Muscle layer of duodenum (tissue), 2 donors: Measurements from ENCODE around the gene IQCB1.
A peak's percentile ranks its signal among the peaks of the same experiment; 100 is the strongest.
"Not testable (repeated sequence)": the region's sequence is repeated elsewhere in the genome, so short reads cannot be mapped to it uniquely, and the experiment has no call there.

Experiments used
- H3K27ac ChIP-seq: one replicate; pipeline ENCODE4 v1.7.0; 2013; ENCODE audit warnings: mild to moderate bottlenecking, low read length
- H3K27me3 ChIP-seq: one replicate; pipeline ENCODE4 v1.7.0; 2013; ENCODE audit warnings: low read depth, mild to moderate bottlenecking, control low read depth, low read length
- H3K36me3 ChIP-seq, 2 donors: one replicate each; pipeline ENCODE4 v1.7.0; 2013; ENCODE audit warnings: low read length in 2 of 2, control low read depth in 1 of 2, mild to moderate bottlenecking in 1 of 2; ENCODE audit not compliant: insufficient read depth in 2 of 2, control insufficient read depth in 1 of 2
- H3K4me1 ChIP-seq, 2 donors: one replicate each; pipeline ENCODE4 v1.7.0; 2013; ENCODE audit warnings: low read length in 2 of 2, mild to moderate bottlenecking in 2 of 2, control low read depth in 1 of 2, moderate library complexity in 1 of 2; ENCODE audit not compliant: insufficient read depth in 2 of 2, control insufficient read depth in 1 of 2
- H3K4me3 ChIP-seq, 2 donors: one replicate each; pipeline ENCODE4 v1.7.0; 2013; ENCODE audit warnings: low read length in 2 of 2, low read depth in 1 of 2, mild to moderate bottlenecking in 1 of 2
- H3K9me3 ChIP-seq, 2 donors: one replicate each; pipeline ENCODE4 v1.7.0; 2013; ENCODE audit warnings: low read length in 2 of 2, control low read depth in 1 of 2, mild to moderate bottlenecking in 1 of 2; ENCODE audit not compliant: control insufficient read depth in 1 of 2
- donor health status: healthy.

IQCB1 gene

GRCh38 chr3:121743106-121743505 is 91.8 kb downstream of the IQCB1 start:
- H3K9me3 ChIP-seq, H3K27me3 ChIP-seq, H3K36me3 ChIP-seq, H3K27ac ChIP-seq, H3K4me3 ChIP-seq: not testable (repeated sequence)
- peaks cover 6 to 23% of the 10 kb centered on the region in 2 donors for H3K4me1 ChIP-seq

- Histone ChIP-seq H3K27ac (no peak overlapping the region), H3K4me1 (peaks cover 0 to 13% of the 10 kb centered on the region in 2 donors), H3K4me3 (no peak overlapping the region), H3K36me3 (no peaks in the 10 kb centered on the region), H3K27me3 (no peaks in the 10 kb centered on the region), H3K9me3 (no peaks in the 10 kb centered on the region)
Measured at GRCh38 chr3:121740896-121741295, 94.0 kb downstream of the IQCB1 start.

GRCh38 chr3:121739902-121740301 is 95.0 kb downstream of the IQCB1 start:
- H3K4me1 ChIP-seq = peaks cover 0 to 13% of the 10 kb centered on the region in 2 donors
- no peaks in the 10 kb centered on the region for H3K27me3 ChIP-seq
- no peaks in the 10 kb centered on the region for H3K36me3 ChIP-seq
- H3K27ac ChIP-seq = no peak overlapping the region
- no peak overlapping the region for H3K4me3 ChIP-seq
- no peaks in the 10 kb centered on the region for H3K9me3 ChIP-seq

- Histone ChIP-seq H3K4me3 (no peak overlapping the region), H3K27ac (no peak overlapping the region), H3K36me3 (no peaks in the 10 kb centered on the region), H3K9me3 (no peaks in the 10 kb centered on the region), H3K4me1 (peaks cover 0 to 17% of the 10 kb centered on the region in 2 donors), H3K27me3 (no peaks in the 10 kb centered on the region)
Measured at GRCh38 chr3:121737644-121738043, 97.2 kb downstream of the IQCB1 start.

- Histone ChIP-seq H3K36me3 (no peaks in the 10 kb centered on the region), H3K27ac (no peak overlapping the region), H3K4me3 (no peak overlapping the region), H3K4me1 (peaks cover 0 to 17% of the 10 kb centered on the region in 2 donors), H3K9me3 (no peaks in the 10 kb centered on the region), H3K27me3 (no peaks in the 10 kb centered on the region)
Measured at GRCh38 chr3:121736112-121736511, 98.7 kb downstream of the IQCB1 start.

GRCh38 chr3:121735047-121735696 is 99.7 kb downstream of the IQCB1 start:
- H3K27ac ChIP-seq = no peak overlapping the region
- H3K36me3 ChIP-seq = no peaks in the 10 kb centered on the region
- H3K27me3 ChIP-seq = no peaks in the 10 kb centered on the region
- H3K4me3 ChIP-seq = no peak overlapping the region
- H3K4me1 ChIP-seq = peaks cover 0 to 17% of the 10 kb centered on the region in 2 donors
- no peaks in the 10 kb centered on the region for H3K9me3 ChIP-seq

- Histone ChIP-seq H3K27me3 (no peaks in the 10 kb centered on the region), H3K4me3 (no peak overlapping the region), H3K9me3 (no peaks in the 10 kb centered on the region), H3K4me1 (peaks cover 0 to 9% of the 10 kb centered on the region in 2 donors), H3K36me3 (peaks cover 16 to 24% of the 10 kb centered on the region in 2 donors), H3K27ac (peak overlapping the region; percentile 19)
Measured at GRCh38 chr3:121730940-121731687, 103.7 kb downstream of the IQCB1 start.

GRCh38 chr3:121724130-121724529 is 110.7 kb downstream of the IQCB1 start:
- Histone ChIP-seq H3K4me3 (no peak overlapping the region), H3K4me1 (no peaks in the 10 kb centered on the region), H3K36me3 (peaks cover 62 to 68% of the 10 kb centered on the region in 2 donors)

GRCh38 chr3:121723485-121723884 is 111.4 kb downstream of the IQCB1 start:
- Histone ChIP-seq H3K4me3 (no peak overlapping the region), H3K9me3 (no peaks in the 10 kb centered on the region), H3K27me3 (no peaks in the 10 kb centered on the region), H3K27ac (no peak overlapping the region), H3K36me3 (peaks cover 59 to 66% of the 10 kb centered on the region in 2 donors), H3K4me1 (no peaks in the 10 kb centered on the region)

More at GRCh38 chr3:121724130-121724529, 110.7 kb downstream of the IQCB1 start:
- Histone ChIP-seq H3K9me3 (no peaks in the 10 kb centered on the region), H3K27me3 (no peaks in the 10 kb centered on the region), H3K27ac (no peak overlapping the region)

- no peaks in the 10 kb centered on the region for H3K4me1 ChIP-seq
- H3K36me3 ChIP-seq = peaks cover 59 to 70% of the 10 kb centered on the region in 2 donors
Measured at GRCh38 chr3:121722411-121722810, 112.4 kb downstream of the IQCB1 start.

GRCh38 chr3:121720163-121720562 is 114.7 kb downstream of the IQCB1 start:
- Histone ChIP-seq H3K27ac (no peak overlapping the region), H3K27me3 (no peaks in the 10 kb centered on the region), H3K36me3 (peaks cover 61 to 85% of the 10 kb centered on the region in 2 donors), H3K9me3 (no peaks in the 10 kb centered on the region), H3K4me1 (no peaks in the 10 kb centered on the region), H3K4me3 (no peak overlapping the region)

More at GRCh38 chr3:121722411-121722810, 112.4 kb downstream of the IQCB1 start:
- Histone ChIP-seq H3K9me3 (no peaks in the 10 kb centered on the region), H3K27ac (no peak overlapping the region), H3K27me3 (no peaks in the 10 kb centered on the region), H3K4me3 (no peak overlapping the region)
